ENCODE results near the gene SLC25A21.

DNA sequence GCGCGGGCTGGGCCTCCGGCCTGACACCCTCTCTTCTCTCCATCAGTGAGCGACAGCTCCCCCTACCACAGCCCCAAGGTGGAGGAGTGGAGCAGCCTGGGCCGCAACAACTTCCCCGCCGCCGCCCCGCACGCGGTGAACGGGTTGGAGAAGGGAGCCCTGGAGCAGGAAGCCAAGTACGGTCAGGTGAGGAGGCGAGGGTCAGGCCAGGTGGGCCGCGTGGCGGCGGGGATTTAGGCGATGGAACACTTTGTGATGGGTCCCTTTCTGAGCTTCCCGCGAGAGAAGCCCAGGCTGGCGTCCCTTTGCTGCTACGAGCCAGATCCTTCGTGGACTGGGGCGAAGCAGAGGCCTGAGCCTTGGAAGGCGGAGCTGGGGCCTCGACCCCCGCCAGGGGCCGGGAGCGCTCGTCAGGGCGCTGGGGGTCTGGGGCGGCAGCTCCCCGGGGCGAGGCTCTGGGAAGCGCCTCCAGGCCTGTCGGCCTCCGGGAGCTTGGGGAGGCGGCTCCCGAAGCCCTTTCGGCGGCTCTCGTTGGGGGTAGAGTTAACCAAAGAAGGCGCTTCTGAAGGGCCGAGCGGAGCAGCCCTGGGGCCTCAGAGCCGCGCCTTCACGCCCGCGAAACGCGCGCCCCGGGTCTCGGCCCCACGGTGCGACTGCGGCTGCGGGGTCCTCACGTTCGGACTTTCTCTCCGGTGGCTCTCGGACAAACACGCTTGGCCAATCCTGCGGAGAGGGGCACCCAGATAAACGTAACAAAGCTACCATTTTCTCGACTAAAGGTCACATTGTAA lies 505.8 kb downstream of the SLC25A21 start:
- TF ChIP-seq POLR2AphosphoS5 (IDR thresholded peaks at IDR 0.05; ENCODE audit: low read depth, low read length) (no peak), POLR2A (IDR thresholded peaks at IDR 0.05; ENCODE audit: low read depth, low read length) (no peak)
